Activated T-cell treated with anti-CD3 and anti-CD28 coated beads for 24 hours (primary cell): ENCODE measurements around the gene SLC4A1.

Experiments
- DNase-seq: peaks from one replicate; pipeline ENCODE4 v3.0.0-alpha.2; 2020; ENCODE audit warnings: low read depth

The SLC4A1 gene

DNA sequence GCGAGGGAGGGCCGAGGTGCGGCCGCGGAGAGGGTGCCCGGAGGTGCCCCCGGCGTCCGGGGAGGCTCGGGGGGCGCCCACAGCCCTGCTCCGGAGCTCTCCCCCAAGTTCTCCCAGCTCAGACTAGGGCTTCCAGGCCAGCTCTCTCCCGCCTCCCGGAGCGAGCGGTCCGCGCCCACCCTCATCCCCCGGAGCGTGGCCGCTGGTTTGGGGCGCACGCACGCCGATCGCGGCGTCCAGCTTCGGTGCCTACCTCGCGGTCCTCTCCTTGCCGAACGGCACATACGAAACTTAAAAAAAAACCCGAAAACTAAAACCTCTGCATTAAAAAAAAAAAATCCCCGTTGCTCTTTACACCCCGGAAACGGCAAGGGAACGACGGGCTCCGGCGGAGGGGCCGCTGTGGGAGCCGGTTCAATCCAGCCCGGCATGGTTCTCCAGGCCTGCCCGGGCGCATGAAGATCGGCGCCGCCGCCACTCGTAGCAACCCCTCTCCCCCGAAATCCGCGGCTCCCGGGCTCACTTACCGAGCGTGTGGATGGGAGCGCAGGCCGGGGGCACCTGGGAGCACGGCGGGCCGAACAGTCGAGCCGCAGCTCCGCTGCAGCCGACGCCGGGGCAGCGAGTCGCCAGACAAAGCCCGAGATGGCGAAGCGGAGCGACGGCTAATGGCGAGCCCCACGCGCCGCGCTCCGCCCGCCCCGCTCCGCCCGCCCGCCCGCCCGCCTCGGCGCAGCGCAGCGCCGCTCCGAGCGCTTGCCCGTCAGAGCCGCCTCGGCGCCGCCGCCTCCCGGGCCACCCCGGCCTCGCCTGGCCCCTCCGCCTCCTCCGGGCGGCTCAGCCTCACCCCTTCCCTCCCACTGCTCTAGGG lies 47.5 kb downstream of the SLC4A1 start:
- DNase-seq: peak; percentile 39

DNA sequence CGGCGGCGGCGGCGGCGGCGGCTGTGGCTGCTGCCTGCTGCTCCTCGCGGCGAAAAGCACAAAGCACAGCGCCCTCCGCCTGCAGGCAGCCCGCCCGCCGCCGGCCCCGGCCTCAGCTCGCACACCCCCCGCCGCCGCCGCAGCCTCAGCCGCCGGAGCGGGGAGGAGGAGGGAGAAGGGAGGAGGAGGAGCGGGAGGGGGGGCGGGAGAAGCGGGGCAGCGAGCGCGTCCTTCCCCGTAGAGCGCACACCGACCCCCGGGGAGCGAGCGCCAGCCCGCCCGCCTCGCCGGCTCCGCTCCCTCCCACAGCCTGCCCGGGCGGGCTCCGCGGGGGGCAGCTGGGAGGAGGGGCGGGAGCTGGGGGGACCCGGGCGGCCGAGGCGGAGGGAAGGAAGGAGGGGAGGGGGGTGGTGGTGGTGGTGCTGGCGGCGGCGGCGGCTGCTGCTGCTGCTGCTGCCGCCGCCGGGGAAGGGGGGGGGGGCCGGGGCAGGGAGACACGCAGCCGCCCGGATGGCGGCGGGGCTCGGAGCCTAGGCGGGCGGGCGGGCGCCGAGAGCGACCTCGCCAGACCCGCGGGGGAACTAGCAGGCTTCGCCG lies 48.2 kb downstream of the SLC4A1 start, which contains the start of gene UBTF:
TSS of gene UBTF (minus strand) at position 60 of the 597 bp plus-strand sequence. CDS start 1,446 bp downstream, outside the sequence.
- DNase-seq: peak; percentile 57

DNA sequence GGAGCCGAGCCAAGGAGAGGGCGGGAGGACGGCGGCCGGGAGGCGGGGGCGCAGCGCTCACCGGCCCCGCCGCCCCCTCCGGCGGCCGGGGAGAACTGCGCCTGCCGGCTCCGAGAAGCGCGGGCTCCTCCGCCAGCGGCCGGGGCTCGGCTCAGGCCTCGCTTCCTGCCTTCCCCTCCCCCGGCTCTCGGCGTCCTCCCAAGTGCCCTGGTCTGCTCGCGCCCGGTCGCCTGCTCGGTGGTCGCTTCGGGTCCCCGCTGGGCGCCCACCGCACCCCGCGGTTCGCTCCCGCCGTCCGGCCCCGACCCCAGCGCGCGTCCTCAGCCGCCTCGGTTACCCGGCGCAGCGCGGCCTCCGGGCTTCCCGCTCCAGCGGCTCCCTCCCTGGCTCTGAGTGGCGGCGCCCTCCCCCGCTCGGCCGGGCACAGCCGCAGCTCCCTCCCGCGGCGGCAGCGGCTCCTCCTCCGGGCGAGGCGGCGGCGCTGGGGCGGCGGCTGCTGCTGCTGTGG lies 48.8 kb downstream of the SLC4A1 start:
- DNase-seq: peak; percentile 57

DNA sequence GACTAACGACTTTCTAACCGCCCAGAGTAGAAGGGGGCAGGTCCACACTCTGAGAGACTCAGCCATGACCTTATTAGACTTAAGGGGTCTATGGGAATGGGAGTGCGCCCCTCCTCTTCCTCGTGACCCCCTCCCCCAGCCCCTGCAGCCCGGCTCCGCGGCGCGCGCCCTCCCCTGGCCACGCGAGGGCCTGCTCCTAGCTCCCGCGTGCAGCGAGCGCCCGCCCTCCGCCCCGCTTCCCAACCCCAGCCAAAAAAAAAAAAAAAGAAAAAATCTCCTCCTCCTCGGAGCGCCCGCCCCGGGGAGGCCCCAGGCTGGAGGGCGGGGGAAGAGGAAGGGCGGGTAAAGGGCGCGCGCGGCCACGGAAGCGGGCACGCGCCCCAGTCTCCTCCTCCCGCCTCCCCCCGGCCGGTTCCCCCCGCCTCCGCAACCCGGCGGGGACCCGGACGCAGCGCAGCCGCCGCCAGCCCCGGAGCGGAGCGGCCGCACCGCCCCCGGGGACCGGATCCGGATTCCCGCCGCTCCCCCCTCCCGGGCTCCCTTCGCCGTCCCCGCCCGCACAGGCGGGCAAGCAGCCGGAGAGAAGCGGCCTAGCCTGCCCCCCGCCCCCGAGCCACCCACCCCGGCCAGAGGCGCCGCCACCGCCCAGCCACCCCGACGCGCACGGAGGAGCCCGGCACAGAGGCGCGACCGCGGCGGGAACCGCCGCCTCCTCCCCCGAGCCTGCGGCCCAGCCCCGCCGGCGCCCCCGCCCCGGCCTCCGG lies 49.4 kb downstream of the SLC4A1 start:
- peak; percentile 82 for DNase-seq

DNA sequence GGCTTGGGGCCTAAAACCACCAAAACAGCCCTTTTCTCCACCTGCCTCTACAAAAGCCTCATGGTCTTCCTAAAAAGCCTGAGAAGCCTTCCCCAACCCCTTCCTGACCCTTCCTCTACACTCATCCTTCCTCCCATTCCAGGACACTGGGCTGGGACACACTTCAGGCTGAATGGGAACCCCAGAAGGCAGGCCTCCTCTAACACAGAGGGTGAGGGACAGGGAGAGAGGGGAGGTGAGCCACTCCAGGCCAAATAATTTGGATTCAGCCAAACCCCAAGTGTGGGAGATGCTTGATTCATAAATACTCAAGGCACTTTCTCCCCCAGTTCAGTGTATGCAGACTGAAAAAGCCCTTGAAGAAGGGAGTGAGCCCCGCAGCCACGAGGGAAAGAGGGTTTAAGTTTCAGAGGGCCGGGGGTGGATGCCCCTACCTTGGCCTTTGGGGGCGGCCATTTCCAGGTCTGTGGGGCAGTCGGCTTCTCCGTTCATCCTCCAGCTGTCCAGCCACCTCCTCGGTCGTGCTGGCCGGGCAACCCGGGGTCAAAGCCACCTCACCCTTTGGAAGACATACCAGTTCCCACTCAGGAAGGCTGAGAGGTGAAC lies 50.1 kb downstream of the SLC4A1 start:
- DNase-seq: no peak

DNA sequence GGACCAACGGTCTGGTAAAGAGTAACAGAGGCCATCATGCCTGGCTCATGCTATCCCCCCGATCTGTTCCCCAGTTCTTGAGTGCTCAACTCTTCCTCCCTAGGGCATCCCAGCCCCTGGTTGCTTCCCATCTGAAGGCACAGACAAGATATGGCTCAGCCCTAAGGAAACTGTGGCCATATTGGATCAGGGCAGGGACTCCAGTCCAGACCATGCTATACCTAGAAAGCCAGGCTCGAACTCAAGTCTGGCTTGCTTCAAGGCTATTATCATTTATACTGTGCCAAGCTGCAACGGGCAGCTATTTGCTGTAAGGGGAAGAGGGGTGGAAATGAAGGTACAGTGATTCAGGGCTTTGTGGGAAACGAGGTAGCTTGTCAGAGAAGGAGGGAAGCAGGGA lies 51.2 kb downstream of the SLC4A1 start:
- no peak for DNase-seq

DNA sequence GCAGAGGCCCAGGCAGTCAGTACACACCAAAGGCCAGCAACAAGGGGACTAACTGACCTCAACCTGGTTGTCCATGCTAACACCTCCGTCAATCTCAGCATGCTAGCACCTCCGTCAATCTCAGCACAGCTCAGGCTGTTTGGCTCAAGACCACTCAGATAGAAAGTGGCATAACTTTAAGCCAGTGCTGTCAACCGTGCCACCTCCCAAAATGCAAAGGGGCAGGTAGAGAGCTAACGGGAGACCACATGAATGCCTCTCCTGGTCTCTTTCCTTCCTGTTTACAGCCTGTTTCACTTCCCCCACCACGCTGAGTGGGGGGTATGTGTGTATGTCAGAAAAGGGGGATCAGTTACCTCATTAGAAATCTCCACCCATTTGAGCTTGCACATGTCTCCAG lies 51.8 kb downstream of the SLC4A1 start:
- DNase-seq: no peak

DNA sequence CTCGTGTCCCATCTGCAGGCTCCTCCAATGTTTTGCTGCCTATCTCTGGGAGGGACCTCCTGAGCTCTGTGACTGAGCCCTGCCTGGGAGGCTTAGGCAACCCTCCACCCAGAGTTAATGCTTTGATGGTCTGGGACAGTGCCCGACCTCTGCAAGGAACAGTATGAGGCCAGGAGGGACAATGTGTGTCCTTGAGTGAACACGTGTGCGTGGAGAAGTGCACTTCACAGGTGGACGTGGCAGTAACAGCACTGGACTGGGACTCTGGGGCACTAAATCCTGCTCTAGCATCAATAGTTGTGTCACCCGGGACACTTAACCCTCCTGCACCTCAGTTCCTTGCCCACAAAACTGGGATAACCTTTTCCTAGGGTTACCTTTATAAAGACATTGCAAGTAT lies 53.0 kb downstream of the SLC4A1 start:
- DNase-seq: no peak

DNA sequence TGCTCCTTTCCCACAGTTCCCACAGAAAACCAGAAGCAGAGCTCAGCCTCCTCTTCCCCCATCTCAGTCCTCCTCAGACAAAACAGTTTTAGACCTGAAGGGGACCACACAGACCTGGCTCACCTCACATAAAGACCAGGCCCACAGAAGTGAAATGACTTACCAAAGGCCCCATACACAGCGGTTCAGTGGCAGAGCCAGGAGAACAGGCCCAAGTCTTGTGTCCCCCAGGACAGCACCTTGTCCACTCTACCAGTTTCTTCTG lies 53.8 kb downstream of the SLC4A1 start:
- no peak for DNase-seq

DNA sequence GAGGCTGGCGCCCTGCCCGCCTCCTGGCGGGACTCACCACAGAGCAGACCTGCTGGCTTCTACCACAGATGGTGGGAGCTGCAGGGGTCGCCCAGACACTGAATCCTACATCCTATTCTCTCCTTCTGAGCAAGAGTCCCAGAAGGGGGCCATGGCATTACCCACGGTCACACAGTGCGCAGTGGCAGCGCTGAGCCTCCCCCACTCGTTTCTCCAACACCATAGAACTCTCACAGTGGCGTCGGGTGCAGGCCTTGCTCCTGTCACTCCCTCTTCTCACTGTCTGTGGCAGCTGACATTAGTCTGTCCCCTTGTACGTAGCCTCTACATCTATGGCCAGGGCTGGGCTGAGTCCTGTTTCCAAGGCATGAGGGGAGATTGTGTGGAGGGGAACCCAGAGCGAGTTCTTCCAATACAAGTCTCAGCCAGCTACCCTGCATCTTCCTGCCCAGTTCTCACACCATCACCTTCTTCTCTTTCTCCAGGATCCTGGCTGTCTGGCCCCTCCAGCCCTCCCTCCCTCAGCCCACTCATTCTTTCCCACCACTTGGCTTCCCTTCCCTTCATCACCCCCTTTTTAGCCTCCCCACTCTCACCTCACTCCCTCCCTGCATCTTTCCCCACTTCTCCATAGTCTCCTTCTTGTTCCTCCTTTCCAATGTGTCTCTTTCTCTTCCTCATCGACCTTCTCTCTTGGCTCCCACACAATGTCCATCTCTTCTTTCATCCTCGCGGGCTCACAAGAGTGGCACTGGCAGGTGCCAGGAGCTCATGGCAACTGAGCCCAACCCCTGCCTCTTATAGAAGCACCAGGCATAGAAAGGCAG lies 54.3 kb downstream of the SLC4A1 start:
- no peak for DNase-seq

DNA sequence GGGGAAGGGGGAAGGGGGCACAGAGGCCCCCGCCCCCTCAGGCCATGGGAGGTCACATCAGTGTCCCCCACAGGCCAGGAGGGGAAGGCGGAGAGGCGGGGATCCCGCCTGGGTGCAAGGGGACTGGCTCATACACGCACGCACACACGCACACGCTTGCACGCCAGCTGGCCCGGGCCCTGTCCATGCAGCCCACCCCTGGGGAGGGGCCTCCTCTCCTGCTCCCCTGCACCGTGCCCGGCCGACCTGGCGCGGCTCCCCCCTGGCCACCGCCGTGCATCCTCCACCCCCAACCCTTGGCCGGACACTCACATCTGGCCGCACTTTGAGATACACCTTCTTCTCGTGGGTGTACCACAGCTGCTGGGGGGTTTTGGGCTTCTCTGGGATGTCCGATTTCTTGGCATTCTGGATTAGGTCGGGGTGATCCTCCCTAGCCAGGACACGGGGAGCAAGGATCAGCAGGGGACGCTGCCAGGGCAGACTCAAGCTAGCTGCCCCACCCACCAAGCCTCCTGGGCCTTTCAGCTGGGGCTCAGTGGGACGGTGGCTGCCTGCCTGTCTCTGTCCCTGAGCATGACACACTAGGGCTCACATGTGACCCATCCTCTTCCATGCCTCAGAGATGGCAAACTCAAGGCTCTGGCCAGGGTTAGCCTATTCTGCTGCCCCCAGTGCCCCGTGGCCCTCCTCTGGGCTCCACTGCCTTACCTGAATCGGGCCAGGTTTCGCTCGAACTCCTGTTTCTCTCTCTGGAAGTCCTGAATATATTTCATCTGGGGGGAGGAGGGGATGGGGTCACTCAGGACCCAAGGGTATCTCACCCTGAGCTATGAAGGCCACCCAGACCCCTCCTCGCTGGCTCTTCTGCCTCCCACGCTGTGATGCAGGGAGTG lies 55.2 kb downstream of the SLC4A1 start:
- no peak for DNase-seq

DNA sequence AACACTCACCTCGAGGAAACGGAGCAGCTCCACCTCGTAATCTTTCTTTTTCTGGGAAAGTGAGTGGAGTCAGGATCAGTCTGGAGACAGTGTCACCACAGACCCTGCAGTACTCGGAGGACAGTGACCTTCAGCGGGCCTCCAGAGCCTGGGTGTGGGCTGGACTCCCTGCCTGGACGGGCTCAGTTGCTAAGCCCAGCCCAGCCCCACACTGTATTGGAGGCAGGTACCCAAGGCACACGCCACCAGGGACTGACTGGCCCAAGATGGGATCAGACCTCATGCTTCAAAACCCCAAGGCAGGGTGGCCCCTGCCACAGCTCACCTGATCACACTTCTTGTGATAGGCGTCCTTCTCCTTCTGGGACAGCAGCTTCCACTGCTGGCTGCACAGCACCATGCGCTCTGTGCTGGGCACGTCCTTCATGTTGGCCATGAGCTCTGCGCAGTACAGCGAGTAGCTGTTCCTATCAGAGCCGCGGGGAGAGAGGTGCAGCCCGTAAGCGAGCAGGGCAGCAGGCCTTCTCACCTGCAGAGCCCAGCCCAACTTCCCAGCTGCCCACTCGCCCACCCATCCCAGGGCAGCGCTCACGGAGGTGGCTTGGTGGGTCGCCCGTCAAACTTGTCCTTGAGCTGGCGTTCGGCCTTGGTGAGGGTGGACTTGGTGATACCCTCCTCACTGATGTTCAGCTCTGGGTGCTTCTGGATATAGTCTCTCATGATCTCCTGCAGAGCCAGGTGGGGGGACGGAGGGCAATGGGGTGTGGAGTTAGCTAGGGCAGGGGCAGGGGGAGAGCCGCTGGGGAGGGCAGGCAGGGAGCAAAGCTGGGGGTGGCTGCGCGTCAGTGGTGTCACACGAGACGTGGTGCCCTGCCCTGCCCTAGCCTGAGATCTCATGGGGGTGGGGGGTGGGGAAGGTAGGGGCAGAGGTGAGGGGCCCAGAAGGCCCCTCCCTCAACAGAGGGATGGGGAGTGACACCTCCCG lies 56.4 kb downstream of the SLC4A1 start:
- no peak for DNase-seq

DNA sequence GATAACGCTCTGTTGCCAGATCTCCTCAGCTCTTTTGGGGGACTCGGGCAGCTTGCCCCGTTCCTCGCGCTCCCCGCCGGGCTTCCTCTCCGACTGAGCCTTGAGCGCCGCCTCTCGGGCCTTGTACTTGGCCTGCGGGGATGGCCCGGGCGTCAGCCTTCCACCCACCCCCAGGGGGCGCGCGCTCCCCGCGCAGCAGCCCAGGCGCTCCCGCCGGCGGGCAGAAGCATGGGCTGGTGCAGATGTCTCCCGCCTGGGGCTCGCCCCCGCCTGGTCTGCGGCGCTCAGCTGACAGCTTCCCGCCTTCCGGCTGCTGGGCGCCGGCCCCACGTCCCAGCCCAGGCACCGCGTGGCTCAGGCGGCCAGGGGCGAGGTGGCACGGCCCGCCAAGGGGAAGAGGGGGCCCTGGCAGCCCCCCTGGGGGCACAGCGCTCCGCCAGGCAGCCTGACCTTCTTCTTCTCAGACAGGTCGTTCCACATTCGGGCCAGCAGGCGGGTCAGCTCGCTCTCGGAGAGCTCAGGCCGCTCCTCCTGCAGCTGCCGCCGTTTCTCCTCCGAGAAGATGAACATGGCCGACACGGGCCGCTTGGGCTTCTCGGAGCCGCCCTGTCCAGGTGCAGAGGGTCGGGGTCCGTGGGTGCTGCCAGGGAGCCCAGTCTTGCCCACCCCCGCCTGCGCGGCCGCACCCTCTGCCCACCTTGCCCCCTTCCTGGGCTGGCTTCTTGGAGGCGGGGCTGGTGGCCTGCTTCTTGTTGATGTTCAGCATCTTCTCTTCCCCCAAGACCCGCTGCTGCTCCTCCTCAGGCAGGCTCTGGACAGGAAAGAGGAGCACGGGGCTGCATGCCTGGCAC lies 57.4 kb downstream of the SLC4A1 start:
- peak; percentile 87 for DNase-seq

DNA sequence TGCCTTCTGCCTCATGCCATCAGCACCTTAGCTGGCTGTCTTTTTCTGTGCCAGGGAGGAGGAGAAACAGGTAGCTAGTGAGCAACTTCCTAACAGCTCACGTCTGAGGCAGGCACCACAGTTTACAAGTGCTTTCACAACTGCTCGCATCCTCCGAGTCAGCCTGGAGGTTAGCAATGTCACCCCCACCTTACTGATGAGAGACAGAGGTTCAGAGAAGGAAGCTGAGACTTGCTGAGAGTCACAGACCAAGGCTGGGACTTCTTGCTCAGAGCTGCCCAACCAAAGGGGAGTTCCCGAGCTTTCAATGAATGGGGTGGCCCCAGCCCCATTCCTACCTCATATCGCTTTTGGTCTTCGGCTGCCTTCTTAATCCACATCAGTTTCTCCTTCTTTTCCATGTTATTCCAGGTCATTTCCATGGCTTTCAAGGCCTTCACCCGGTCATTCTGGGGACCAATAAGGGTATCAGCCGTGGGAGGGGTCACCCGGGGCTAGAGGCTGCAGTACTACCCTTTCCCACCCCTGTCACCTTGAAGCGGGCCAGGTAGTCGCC lies 58.1 kb downstream of the SLC4A1 start:
- DNase-seq: peak; percentile 39

DNA sequence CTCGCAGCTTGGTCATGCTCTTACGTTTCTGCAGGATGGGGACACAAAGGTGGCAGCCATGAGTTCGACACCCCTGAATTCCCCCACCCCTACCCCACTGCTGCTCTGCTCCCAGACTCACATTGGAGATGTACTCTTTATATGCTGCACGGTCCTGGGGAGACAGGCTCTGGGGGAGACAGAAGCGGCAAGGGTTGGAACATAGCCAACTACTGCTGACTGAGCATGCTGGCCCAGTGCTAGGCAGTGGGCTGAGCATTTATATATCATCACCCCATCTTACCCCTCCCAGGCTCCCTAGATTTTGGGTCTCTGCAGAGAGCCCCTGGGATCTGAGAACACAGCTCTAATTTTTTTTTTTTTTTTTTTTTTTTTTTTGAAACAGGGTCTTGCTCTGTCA lies 60.2 kb downstream of the SLC4A1 start:
- no peak for DNase-seq

DNA sequence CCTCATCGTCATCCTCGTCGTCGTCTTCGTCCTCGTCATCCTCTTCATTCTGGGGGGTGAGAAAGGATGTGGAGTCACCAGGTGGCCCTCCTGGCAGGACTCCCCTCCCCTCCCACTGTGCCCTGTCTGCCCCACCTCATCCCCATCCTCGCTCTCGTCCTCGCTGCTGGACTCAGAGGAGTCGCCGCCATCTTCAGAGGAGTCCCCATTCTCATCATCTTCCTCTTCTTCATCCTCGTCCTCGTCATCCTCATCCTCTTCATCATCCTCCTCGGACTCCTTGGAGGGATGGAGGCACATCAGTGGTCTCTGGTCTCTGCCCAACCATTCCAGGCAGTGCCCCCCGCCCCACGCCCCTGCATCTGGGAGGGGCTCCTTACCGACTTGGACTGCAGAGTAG lies 60.6 kb downstream of the SLC4A1 start:
- no peak for DNase-seq

DNA sequence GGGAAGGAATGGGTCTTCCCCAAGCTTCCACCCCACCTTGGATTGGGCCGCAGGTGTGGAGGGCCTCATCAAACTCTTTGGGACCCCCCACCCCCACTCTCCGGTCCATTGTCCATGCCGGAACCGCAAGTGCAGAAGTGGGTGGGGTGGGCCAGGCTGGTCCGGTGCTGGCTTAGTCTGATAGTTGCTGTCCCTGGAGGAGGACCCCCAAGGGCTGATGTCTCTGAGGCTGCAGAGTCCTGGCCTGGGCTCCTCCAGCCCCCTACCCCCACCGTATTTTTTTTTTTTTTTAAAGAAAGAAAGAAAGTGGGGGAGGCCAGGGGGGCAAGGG lies 61.1 kb downstream of the SLC4A1 start:
- no peak for DNase-seq
